Right atrium auricular region (tissue), 2 donors: ENCODE measurements around the gene CHCHD5. TPM values are rescaled to one million over a fixed set of nuclear protein-coding genes. Genes with fewer than 3 reads are reported as not detected.
A peak's percentile ranks its signal among the peaks of the same experiment; 100 is the strongest.

Experiments used
- DNase-seq: peaks from one replicate; pipeline ENCODE4 v3.0.0-alpha.2; 2019; ENCODE audit warnings: low spot score
- H3K27ac ChIP-seq, 2 donors: fragments of 200-600 bp; sonication (generic); 1 replicate in 1 of 2; 2 replicates in 1 of 2; pipeline ENCODE4 v1.5.1; 2016 to 2019
- H3K27me3 ChIP-seq, 2 donors: fragments of 200-600 bp; sonication (generic); one replicate each; pipeline versions ENCODE4 v1.5.1 to v1.6.0; 2017 to 2019
- H3K36me3 ChIP-seq: fragments of 200-600 bp; sonication (generic); one replicate; pipeline ENCODE4 v1.5.1; 2016
- H3K4me1 ChIP-seq, 2 donors: fragments of 200-600 bp; sonication (generic); one replicate each; pipeline versions ENCODE4 v1.5.1 to v1.6.0; 2017 to 2019
- H3K4me3 ChIP-seq, 2 donors: fragments of 200-600 bp; sonication (generic); 1 replicate in 1 of 2; 2 replicates in 1 of 2; pipeline ENCODE4 v1.5.1; 2017 to 2019; ENCODE audit warnings: mild to moderate bottlenecking in 1 of 2, moderate library complexity in 1 of 2
- H3K9me3 ChIP-seq, 2 donors: fragments of 200-600 bp; sonication (generic); one replicate each; pipeline ENCODE4 v1.5.1; 2019
- CTCF ChIP-seq, 2 donors: fragments of 200-600 bp; sonication (generic); IDR thresholded peaks; one replicate each; pipeline ENCODE4 v1.5.1; 2019; ENCODE audit warnings: antibody characterized with exemption in 2 of 2
- total RNA-seq, 2 donors: library from RNA; depleted of rRNA; stranded (reverse); fragments of >200 nt; gene quantifications; one replicate each; pipeline ENCODE4 v1.1.0, GENCODE V29; 2016

Gene CHCHD5
- total RNA-seq, 2 donors from 2014 or later = 27.4 to 29.4 TPM

GRCh38 chr2:112626604-112627059 is 42.2 kb downstream of the CHCHD5 start:
- H3K27me3 ChIP-seq = no peaks in the 10 kb centered on the region
- no peaks in the 10 kb centered on the region for H3K36me3 ChIP-seq
- peak overlapping the region in 1 of 2 donors; percentile 10 for H3K4me3 ChIP-seq
- no peaks in the 10 kb centered on the region for H3K9me3 ChIP-seq
- peak overlapping the region; percentile 47 to 77 for H3K27ac ChIP-seq
- peaks cover 0 to 51% of the 10 kb centered on the region in 2 donors for H3K4me1 ChIP-seq
- peak; percentile 70 for DNase-seq
- peak; percentile 68 to 90 for TF ChIP-seq CTCF (IDR thresholded peaks at IDR 0.05)

- peak overlapping the region; percentile 47 to 77 for H3K27ac ChIP-seq
- H3K36me3 ChIP-seq = no peaks in the 10 kb centered on the region
- no peaks in the 10 kb centered on the region for H3K27me3 ChIP-seq
- H3K9me3 ChIP-seq = no peaks in the 10 kb centered on the region
- H3K4me1 ChIP-seq = peaks cover 0 to 48% of the 10 kb centered on the region in 2 donors
- peak; percentile 88 for DNase-seq
- TF ChIP-seq CTCF (IDR thresholded peaks at IDR 0.05) = no peak
- no peak overlapping the region for H3K4me3 ChIP-seq
Observed at GRCh38 chr2:112627060-112628040, 42.9 kb downstream of the CHCHD5 start.

GRCh38 chr2:112629224-112629623 is 44.8 kb downstream of the CHCHD5 start:
- no peak overlapping the region for H3K27ac ChIP-seq
- H3K4me1 ChIP-seq = peaks cover 0 to 45% of the 10 kb centered on the region in 2 donors
- TF ChIP-seq CTCF (IDR thresholded peaks at IDR 0.05) = no peak

GRCh38 chr2:112629823-112630222 is 45.4 kb downstream of the CHCHD5 start:
- H3K27ac ChIP-seq = no peak overlapping the region
- peaks cover 0 to 45% of the 10 kb centered on the region in 2 donors for H3K4me1 ChIP-seq
- TF ChIP-seq CTCF (IDR thresholded peaks at IDR 0.05) = no peak
- no peaks in the 10 kb centered on the region for H3K27me3 ChIP-seq
- H3K36me3 ChIP-seq = no peaks in the 10 kb centered on the region
- H3K4me3 ChIP-seq = no peak overlapping the region
- H3K9me3 ChIP-seq = no peaks in the 10 kb centered on the region
- DNase-seq = peak; percentile 32

More at GRCh38 chr2:112629224-112629623, 44.8 kb downstream of the CHCHD5 start:
- no peak for DNase-seq
- H3K27me3 ChIP-seq = no peaks in the 10 kb centered on the region
- H3K36me3 ChIP-seq = no peaks in the 10 kb centered on the region
- no peaks in the 10 kb centered on the region for H3K9me3 ChIP-seq
- no peak overlapping the region for H3K4me3 ChIP-seq

GRCh38 chr2:112630268-112630667 is 45.9 kb downstream of the CHCHD5 start:
- Histone ChIP-seq H3K27ac (no peak overlapping the region), H3K4me3 (no peak overlapping the region), H3K4me1 (peaks cover 0 to 44% of the 10 kb centered on the region in 2 donors), H3K36me3 (no peaks in the 10 kb centered on the region), H3K9me3 (no peaks in the 10 kb centered on the region), H3K27me3 (no peaks in the 10 kb centered on the region)
- TF ChIP-seq CTCF (IDR thresholded peaks at IDR 0.05) = no peak
- no peak for DNase-seq
